KBM-7 (cell line): ENCODE results near the gene PCNT.

Experiments used
- DNase-seq: peaks from one replicate; pipeline ENCODE4 v3.0.0-alpha.2; 2015
- in situ Hi-C: fragments of 300-500 bp; cut with MboI; formaldehyde crosslinking; loops from 2 replicates; pipeline ENCODE4 v1.14.3; 2020; ENCODE audit warnings: low sequenced_read_pairs, low pct_unique_long_range_greater_than_20kb, mixed read lengths

Gene PCNT

GRCh38 chr21:46328151-46328550, 4.2 kb downstream of the PCNT start:
- no peak for DNase-seq
- in situ Hi-C loops, result no loop called here

GRCh38 chr21:46329796-46330195, 5.8 kb downstream of the PCNT start:
- in situ Hi-C loops, result no loop called here
- DNase-seq, result no peak

GRCh38 chr21:46334351-46335140, 10.6 kb downstream of the PCNT start:
- in situ Hi-C loops, result no loop called here
- DNase-seq, result no peak

DNA sequence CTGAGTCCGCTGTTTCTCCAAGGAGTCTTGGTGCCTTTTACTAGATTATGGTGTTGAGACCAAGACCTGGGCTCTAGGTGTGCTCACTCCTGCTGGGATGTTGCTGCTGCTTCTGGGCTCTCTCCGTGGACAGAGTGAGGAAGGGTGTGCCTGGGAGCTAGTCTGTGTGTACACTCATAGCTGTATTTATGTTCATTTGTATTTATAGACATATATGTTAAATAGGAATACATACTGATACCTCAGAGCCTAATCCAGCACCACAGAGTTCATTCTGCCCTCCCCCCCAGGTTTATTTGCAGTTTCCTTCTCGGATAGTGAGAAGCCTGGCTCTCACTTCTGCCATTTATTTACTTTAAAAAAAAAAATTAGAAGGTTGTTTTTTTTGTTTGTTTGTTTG, 12.6 kb downstream of the PCNT start:
- DNase-seq, result no peak
- in situ Hi-C loops, result no loop called here

- DNase-seq, result no peak
- in situ Hi-C loops, result no loop called here
These were observed 17.0 kb downstream of the PCNT start for GRCh38 chr21:46340998-46341397.

DNA sequence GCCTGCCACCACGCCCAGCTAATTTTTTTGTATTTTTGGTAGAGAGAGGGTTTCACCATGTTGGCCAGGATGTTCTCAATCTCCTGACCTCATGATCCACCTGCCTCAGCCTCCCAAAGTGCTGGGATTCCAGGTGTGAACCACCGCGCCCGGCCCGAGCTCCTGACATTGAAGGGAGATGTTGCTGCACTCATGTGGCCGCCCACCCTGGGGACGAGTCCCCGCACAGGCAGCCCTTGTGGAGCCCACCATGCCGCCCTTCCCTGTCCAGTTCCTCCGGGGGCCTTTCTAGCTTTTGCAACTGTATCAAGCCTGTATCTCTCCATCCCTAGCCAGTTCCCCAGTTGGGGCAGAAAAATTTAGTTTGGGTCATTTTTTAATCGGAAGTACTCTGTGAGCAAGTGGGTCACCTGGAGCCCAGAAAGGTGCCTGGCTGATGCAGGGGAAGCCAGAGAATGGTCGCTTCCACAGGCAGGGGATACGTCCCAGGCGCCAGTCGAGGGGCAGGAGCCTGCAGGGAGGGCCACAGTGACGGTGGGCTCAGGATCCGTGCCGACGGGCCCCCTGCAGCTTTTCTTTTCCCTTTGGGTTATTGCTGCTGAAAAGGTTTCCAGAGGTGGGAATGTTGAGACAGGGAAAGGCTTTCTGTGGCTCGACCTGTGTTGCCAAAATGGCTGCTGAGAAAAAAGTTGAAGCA, 20.4 kb downstream of the PCNT start:
- in situ Hi-C loops, result no loop called here
- DNase-seq, result no peak

GRCh38 chr21:46345861-46346260, 21.9 kb downstream of the PCNT start:
- in situ Hi-C loops, result no loop called here
- DNase-seq, result no peak

GRCh38 chr21:46346296-46347202, 22.6 kb downstream of the PCNT start:
- in situ Hi-C loops, result no loop called here
- DNase-seq, result no peak

DNA sequence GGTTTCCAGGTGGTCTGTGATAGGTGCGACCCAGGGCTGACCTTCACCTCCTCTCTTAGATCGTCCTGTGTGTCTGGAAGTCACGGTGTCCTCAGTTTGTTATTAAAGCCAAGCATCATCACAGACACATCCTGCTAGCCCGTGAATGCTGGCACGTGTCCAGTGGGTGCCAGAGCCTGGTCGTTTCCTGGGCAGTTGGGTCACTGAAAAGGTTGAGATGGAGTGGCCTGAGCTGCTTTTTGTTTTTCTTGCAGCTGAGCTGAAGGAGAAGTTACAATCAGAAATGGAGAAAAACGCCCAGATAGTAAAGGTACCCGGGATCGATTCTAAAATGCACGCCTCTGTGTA, 23.2 kb downstream of the PCNT start:
- in situ Hi-C loops, result no loop called here
- no peak for DNase-seq

- in situ Hi-C loops, result no loop called here
These were observed 23.9 kb downstream of the PCNT start for GRCh38 chr21:46347791-46348381.

DNA sequence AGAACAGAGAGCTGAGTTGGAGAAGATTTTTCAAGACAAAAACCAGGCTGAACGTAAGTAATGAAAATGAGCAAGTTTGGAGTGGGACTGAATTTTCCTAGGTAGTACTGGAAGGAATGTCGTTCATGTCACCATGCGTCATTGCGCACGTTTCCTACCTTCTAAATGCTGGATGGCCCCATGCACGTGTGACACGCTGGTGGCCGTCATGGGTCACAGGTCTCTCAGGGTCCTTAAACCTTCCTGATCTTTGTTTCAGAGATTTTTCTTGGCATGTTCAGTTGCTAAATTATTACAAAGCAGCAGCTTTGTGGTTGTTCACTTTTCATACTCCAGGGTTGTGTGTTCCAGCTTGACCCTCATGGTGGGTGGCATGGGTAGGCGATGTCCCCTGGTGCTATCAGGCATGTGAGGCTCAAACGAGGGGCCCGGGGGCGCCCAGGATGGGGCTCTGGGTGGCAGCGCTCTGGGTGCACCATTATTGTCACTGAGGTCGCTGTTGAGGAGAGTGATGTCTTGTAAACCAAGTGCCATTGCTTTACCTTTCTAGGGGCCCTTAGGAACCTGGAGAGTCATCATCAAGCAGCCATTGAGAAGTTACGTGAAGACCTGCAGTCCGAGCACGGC, 25.3 kb downstream of the PCNT start:
- in situ Hi-C loops, result no loop called here
- DNase-seq, result no peak

More at GRCh38 chr21:46347791-46348381, 23.9 kb downstream of the PCNT start:
- DNase-seq, result no peak

DNA sequence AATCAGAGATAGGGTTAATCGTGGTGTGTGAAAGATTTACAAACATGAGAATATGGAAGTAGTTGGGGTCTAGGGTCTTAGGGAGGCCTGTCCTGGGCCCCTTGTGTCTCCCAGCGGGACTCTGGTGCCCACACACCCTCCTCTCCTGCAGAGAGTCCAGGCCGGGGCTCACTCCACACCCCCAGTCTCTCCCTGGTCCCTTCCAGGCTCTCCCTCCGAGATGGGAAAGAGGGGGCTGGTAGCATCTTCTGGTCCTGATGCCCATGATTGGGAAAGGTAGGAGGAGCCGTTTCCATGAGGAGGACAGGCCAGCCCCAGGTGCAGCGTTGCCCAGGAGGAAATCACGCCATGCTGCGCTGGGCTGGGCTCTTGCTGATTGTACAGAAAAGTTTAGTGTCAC, 26.6 kb downstream of the PCNT start:
- no peak for DNase-seq
- in situ Hi-C loops, result no loop called here

DNA sequence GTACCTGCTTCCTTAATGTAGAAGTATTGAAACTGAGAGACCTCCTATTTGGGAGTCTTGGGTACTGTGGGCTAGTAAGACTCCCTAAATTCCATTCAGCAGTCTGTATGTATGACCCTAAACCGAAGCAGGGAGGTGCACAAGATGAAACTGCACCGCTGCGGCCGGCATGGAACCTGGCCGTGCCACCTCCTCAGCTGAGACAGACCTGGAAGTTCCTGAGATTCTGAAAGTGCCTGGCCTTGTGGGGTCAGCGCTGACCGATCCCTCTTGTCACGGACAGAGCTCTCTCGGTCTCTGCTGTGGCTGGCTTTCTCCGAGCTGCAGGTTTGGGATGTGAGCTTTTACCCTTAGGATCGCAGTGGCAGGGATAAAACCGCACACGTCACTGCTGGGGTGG, 27.0 kb downstream of the PCNT start:
- no peak for DNase-seq
- in situ Hi-C loops, result no loop called here

- in situ Hi-C loops, result no loop called here
These were observed 27.7 kb downstream of the PCNT start for GRCh38 chr21:46351476-46352163.

GRCh38 chr21:46352164-46352515, 28.2 kb downstream of the PCNT start:
- in situ Hi-C loops, result no loop called here
- DNase-seq, result no peak

More at GRCh38 chr21:46351476-46352163, 27.7 kb downstream of the PCNT start:
- DNase-seq, result no peak

DNA sequence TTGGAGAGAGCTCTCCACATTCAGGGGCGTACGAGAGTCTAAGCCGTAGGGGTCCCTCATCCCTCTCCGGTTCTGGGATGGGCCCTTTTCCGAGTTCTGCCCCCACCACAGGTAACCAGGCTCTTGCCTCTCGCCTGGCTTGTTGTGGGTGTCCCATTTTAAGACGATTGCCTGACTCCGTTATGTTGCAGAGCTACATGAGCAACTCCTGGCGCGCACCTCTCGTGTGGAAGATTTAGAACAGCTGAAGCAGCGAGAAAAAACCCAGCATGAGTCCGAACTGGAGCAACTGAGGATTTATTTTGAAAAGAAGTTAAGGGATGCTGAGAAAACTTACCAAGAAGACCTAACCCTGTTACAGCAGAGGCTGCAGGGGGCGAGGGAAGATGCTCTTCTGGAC, 29.0 kb downstream of the PCNT start:
- in situ Hi-C loops, result no loop called here
- no peak for DNase-seq

DNA sequence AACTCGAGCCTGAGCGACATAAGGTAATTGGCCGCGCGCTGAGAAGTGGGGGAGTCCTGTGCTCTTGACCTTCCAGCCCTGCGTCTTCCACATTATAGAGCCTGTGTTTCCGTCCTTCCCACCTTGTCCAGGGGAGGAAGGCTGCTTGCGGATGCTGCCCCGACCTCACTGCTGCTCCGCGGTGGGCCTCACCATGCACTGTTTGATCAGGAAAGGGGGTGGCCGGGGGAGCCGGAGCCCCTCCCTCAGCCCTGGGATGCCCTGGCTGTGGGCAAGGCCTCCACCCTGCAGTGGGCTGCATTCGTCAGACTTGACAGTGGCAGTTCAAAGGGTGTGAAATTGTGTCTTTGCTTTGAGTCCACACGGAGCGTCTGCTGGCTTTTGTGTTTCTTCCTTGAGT, 30.1 kb downstream of the PCNT start:
- no peak for DNase-seq
- in situ Hi-C loops, result no loop called here

DNA sequence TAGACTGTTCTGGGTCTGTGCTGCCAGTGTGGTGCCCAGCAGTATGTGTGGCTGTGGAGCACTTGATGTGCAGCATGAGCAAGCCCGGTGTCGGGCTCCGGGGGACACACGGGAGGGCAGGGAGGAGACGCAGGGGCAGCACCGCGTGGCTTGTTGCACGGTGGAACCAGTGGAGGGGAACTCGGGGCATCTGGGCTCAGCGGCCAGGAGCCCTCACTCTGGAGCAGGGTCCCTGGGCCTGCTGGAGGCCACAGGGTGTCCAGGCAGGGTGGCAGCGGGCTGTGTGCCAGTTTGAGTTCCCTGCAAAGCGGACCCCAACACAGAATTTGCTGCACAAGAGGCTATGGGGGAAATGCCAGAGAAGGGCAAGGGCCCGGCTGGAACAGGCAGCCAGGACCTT, 30.6 kb downstream of the PCNT start:
- DNase-seq, result no peak
- in situ Hi-C loops, result no loop called here
